ENCODE results near the gene FUNDC1. TPM values are rescaled to one million over a fixed set of nuclear protein-coding genes. Genes with fewer than 3 reads are reported as not detected.

Gene FUNDC1
- polyA plus RNA-seq, 1 experiment, result 21.6 TPM

DNA sequence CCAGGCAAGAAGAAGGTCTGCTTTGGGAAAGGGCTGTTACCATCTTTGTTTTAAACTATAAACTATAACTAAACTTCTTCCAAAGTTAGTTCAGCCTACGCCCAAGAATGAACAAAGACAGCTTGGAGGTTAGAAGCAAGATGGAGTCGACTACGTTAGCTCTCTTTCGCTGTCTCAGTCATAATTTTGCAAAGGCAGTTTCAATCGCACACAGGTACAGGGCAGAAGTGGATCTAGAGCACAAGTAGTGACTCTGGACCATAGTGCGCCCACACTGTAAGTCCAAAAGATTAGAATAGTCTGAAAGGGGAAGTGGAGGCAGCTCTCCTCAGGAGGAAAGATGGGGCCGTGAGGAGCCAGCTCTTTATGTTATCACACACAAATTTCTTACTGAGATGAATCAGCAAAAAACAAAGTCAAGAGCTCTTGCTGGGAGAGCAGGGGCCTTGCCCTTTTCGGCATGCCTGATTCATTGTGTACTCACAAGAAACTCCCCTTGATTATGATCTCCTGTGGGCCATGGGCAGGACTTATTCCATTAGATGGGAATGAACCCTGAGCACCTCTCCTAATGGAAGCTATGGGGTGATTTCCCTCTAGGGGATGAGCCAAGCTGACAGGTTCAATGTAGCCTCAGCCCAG, 58.6 kb downstream of the FUNDC1 start:
- POLR2A ChIA-PET, result no interaction called here
- H3K27ac ChIP-seq (ENCODE audit: low read depth, low read length), result no peak overlapping the region
- TF ChIP-seq, protein P1, sequence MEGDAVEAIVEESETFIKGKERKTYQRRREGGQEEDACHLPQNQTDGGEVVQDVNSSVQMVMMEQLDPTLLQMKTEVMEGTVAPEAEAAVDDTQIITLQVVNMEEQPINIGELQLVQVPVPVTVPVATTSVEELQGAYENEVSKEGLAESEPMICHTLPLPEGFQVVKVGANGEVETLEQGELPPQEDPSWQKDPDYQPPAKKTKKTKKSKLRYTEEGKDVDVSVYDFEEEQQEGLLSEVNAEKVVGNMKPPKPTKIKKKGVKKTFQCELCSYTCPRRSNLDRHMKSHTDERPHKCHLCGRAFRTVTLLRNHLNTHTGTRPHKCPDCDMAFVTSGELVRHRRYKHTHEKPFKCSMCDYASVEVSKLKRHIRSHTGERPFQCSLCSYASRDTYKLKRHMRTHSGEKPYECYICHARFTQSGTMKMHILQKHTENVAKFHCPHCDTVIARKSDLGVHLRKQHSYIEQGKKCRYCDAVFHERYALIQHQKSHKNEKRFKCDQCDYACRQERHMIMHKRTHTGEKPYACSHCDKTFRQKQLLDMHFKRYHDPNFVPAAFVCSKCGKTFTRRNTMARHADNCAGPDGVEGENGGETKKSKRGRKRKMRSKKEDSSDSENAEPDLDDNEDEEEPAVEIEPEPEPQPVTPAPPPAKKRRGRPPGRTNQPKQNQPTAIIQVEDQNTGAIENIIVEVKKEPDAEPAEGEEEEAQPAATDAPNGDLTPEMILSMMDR (IDR thresholded peaks at IDR 0.05; ENCODE audit: low read depth, low read length), result no peak
- CTCF ChIA-PET, result no interaction called here
- H3K9me3 ChIP-seq (ENCODE audit: control insufficient read depth, insufficient read depth, low read length), result no peaks in the 10 kb centered on the region
- DNase-seq (ENCODE audit: low read depth, low spot score), result no peak
- no peaks in the 10 kb centered on the region for H3K27me3 ChIP-seq (ENCODE audit: control insufficient read depth, insufficient read depth, low read length)
- no peak overlapping the region for H3K4me3 ChIP-seq (ENCODE audit: low read depth, low read length)

DNA sequence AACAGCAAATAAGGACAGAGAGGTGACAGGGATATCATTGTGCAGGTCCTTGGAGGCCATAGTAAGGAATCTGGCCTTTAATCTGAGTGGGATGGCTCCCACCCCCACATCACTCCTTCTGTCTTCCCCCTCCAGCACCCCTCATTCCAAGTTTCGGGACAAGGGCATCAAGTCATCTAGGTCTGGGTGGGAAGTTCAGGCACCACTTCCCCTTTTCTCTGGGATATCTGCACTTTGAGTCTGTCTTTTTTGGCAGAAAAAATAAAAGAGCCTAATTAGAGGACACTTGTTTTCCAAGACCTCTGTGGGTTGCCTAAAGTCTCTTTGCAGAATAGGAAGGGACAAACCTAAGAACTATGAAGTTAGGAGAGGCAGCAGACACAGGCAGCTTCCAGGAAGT, 60.1 kb downstream of the FUNDC1 start:
- POLR2A ChIA-PET, result no interaction called here
- Histone ChIP-seq H3K4me3 (ENCODE audit: low read depth, low read length) (no peak overlapping the region), H3K27ac (ENCODE audit: low read depth, low read length) (no peak overlapping the region), H3K27me3 (ENCODE audit: control insufficient read depth, insufficient read depth, low read length) (no peaks in the 10 kb centered on the region), H3K9me3 (ENCODE audit: control insufficient read depth, insufficient read depth, low read length) (no peaks in the 10 kb centered on the region)
- DNase-seq (ENCODE audit: low read depth, low spot score), result no peak
- TF ChIP-seq, protein P1 (IDR thresholded peaks at IDR 0.05; ENCODE audit: low read depth, low read length), result no peak
- CTCF ChIA-PET, result no interaction called here

DNA sequence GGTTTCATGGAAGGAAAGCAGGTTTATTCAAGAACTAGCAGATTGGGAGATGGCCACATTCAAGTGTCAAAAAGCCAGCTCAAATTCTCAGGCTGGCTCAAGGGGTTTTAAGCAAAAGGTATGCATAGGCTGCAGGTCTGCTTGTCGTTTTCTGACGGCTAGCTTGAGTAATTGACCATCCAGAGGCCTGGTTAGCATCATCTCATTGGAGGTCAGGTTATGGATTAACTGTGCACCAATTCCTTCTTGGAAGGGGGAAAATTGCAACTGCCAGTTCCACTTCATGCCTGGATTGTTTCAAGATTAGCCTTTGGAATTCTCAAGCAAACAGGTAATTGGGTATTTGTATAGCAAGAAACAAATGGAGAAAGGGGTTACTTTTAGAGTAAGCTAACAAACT, 62.1 kb downstream of the FUNDC1 start:
- DNase-seq (ENCODE audit: low read depth, low spot score), result no peak
- TF ChIP-seq, protein P1 (IDR thresholded peaks at IDR 0.05; ENCODE audit: low read depth, low read length), result no peak
- no peak overlapping the region for H3K4me3 ChIP-seq (ENCODE audit: low read depth, low read length)
- no peaks in the 10 kb centered on the region for H3K9me3 ChIP-seq (ENCODE audit: control insufficient read depth, insufficient read depth, low read length)
- H3K27me3 ChIP-seq (ENCODE audit: control insufficient read depth, insufficient read depth, low read length), result no peaks in the 10 kb centered on the region
- POLR2A ChIA-PET, result no interaction called here
- no peak overlapping the region for H3K27ac ChIP-seq (ENCODE audit: low read depth, low read length)
- CTCF ChIA-PET, result no interaction called here

DNA sequence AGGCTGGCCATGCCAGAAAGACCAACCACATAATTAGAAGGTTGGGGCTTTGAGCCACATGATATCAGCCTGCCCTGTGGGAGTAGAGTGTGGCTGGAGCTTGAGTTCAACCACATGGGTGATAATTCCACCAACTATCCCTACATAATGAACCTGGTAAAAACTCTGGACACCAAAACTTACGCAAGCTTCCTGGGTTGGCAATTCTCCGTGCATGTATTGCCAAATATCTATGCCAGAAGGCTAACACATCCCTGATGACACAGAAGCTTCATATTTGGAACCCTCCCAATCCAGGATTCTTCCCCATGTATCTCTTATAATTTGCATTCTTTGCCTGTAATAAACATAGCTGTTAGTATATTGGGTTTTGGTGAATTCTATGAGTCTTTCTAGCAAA, 68.2 kb downstream of the FUNDC1 start:
- ChIA-PET POLR2A (no interaction called here), CTCF (no interaction called here)
- TF ChIP-seq, protein P1 (IDR thresholded peaks at IDR 0.05; ENCODE audit: low read depth, low read length), result no peak
- Histone ChIP-seq H3K4me3 (ENCODE audit: low read depth, low read length) (no peak overlapping the region), H3K9me3 (ENCODE audit: control insufficient read depth, insufficient read depth, low read length) (no peaks in the 10 kb centered on the region), H3K27ac (ENCODE audit: low read depth, low read length) (no peak overlapping the region), H3K27me3 (ENCODE audit: control insufficient read depth, insufficient read depth, low read length) (no peaks in the 10 kb centered on the region)
- no peak for DNase-seq (ENCODE audit: low read depth, low spot score)

Other genes with a start within 250 kb of the FUNDC1 start
- 0.40 and 0.42 TPM in 2 replicates for gene EFHC2, start 199.2 kb downstream of the FUNDC1 start, polyA plus RNA-seq (2011; rRNA removed)